Measurements from ENCODE around the gene FUT9. TPM values are rescaled to one million over a fixed set of nuclear protein-coding genes. Genes with fewer than 3 reads are reported as not detected.

Gene FUT9
- polyA plus RNA-seq, 4 donors = under 0.01 TPM; not detected in 3

- no peaks in the 10 kb centered on the region for H3K9me3 ChIP-seq (ENCODE audit: control insufficient read depth in 2 of 2, insufficient read depth in 1 of 2, low read depth in 1 of 2, low read length in 1 of 2)
- DNase-seq (no peak), FAIRE-seq (no peak)
- no peaks in the 10 kb centered on the region for H3K36me3 ChIP-seq (ENCODE audit: control insufficient read depth in 3 of 3, insufficient read depth in 2 of 3, low read depth in 1 of 3, low read length in 3 of 3)
- no peak overlapping the region for H3K4me3 ChIP-seq (ENCODE audit: low read depth in 1 of 3, low read length in 3 of 3)
- no peaks in the 10 kb centered on the region for H3K4me1 ChIP-seq (ENCODE audit: control insufficient read depth in 3 of 3, insufficient read depth in 2 of 3, low read depth in 1 of 3, low read length in 2 of 3)
- H3K27ac ChIP-seq (ENCODE audit: low read depth in 1 of 3, low read length in 2 of 3) = no peak overlapping the region
- no peaks in the 10 kb centered on the region for H3K27me3 ChIP-seq (ENCODE audit: control insufficient read depth in 3 of 3, insufficient read depth in 3 of 3, low read length in 3 of 3)
These were observed 35.8 kb downstream of the FUT9 start for GRCh38 chr6:96051555-96051954.

- Histone ChIP-seq H3K9me3 (ENCODE audit: control insufficient read depth in 2 of 2, insufficient read depth in 1 of 2, low read depth in 1 of 2, low read length in 1 of 2) (no peaks in the 10 kb centered on the region), H3K36me3 (ENCODE audit: control insufficient read depth in 3 of 3, insufficient read depth in 2 of 3, low read depth in 1 of 3, low read length in 3 of 3) (no peaks in the 10 kb centered on the region), H3K27me3 (ENCODE audit: control insufficient read depth in 3 of 3, insufficient read depth in 3 of 3, low read length in 3 of 3) (no peaks in the 10 kb centered on the region), H3K4me1 (ENCODE audit: control insufficient read depth in 3 of 3, insufficient read depth in 2 of 3, low read depth in 1 of 3, low read length in 2 of 3) (no peaks in the 10 kb centered on the region), H3K27ac (ENCODE audit: low read depth in 1 of 3, low read length in 2 of 3) (no peak overlapping the region), H3K4me3 (ENCODE audit: low read depth in 1 of 3, low read length in 3 of 3) (no peak overlapping the region)
- no peak for FAIRE-seq
- 53 to 66% (median 65%) methylated on average over 4 of the region's 4 CpGs for WGBS, 3 donors
- no peak for DNase-seq
These were observed 42.3 kb downstream of the FUT9 start for GRCh38 chr6:96058082-96058481.

- FAIRE-seq = no peak
- Histone ChIP-seq H3K4me3 (ENCODE audit: low read depth in 1 of 3, low read length in 3 of 3) (no peak overlapping the region), H3K4me1 (ENCODE audit: control insufficient read depth in 3 of 3, insufficient read depth in 2 of 3, low read depth in 1 of 3, low read length in 2 of 3) (no peaks in the 10 kb centered on the region), H3K9me3 (ENCODE audit: control insufficient read depth in 2 of 2, insufficient read depth in 1 of 2, low read depth in 1 of 2, low read length in 1 of 2) (no peaks in the 10 kb centered on the region), H3K27ac (ENCODE audit: low read depth in 1 of 3, low read length in 2 of 3) (no peak overlapping the region), H3K36me3 (ENCODE audit: control insufficient read depth in 3 of 3, insufficient read depth in 2 of 3, low read depth in 1 of 3, low read length in 3 of 3) (no peaks in the 10 kb centered on the region), H3K27me3 (ENCODE audit: control insufficient read depth in 3 of 3, insufficient read depth in 3 of 3, low read length in 3 of 3) (no peaks in the 10 kb centered on the region)
- no peak for DNase-seq
- whole genome bisulfite sequencing, 3 donors = 77 to 87% (median 85%) methylated on average over 1 of the region's 1 CpG
These were observed 43.8 kb downstream of the FUT9 start for GRCh38 chr6:96059586-96059985.

- H3K4me3 ChIP-seq (ENCODE audit: low read depth in 1 of 3, low read length in 3 of 3) = no peak overlapping the region
- no peaks in the 10 kb centered on the region for H3K36me3 ChIP-seq (ENCODE audit: control insufficient read depth in 3 of 3, insufficient read depth in 2 of 3, low read depth in 1 of 3, low read length in 3 of 3)
- H3K4me1 ChIP-seq (ENCODE audit: control insufficient read depth in 3 of 3, insufficient read depth in 2 of 3, low read depth in 1 of 3, low read length in 2 of 3) = no peaks in the 10 kb centered on the region
- WGBS, 3 donors = 78 to 89% (median 85%) methylated on average over 2 of the region's 2 CpGs
- DNase-seq (no peak), FAIRE-seq (no peak)
- no peak overlapping the region for H3K27ac ChIP-seq (ENCODE audit: low read depth in 1 of 3, low read length in 2 of 3)
- no peaks in the 10 kb centered on the region for H3K9me3 ChIP-seq (ENCODE audit: control insufficient read depth in 2 of 2, insufficient read depth in 1 of 2, low read depth in 1 of 2, low read length in 1 of 2)
- no peaks in the 10 kb centered on the region for H3K27me3 ChIP-seq (ENCODE audit: control insufficient read depth in 3 of 3, insufficient read depth in 3 of 3, low read length in 3 of 3)
These were observed 44.5 kb downstream of the FUT9 start for GRCh38 chr6:96060249-96060648.

GRCh38 chr6:96065213-96065612 lies 49.4 kb downstream of the FUT9 start:
- Histone ChIP-seq H3K4me1 (ENCODE audit: control insufficient read depth in 3 of 3, insufficient read depth in 2 of 3, low read depth in 1 of 3, low read length in 2 of 3) (no peaks in the 10 kb centered on the region), H3K36me3 (ENCODE audit: control insufficient read depth in 3 of 3, insufficient read depth in 2 of 3, low read depth in 1 of 3, low read length in 3 of 3) (no peaks in the 10 kb centered on the region), H3K9me3 (ENCODE audit: control insufficient read depth in 2 of 2, insufficient read depth in 1 of 2, low read depth in 1 of 2, low read length in 1 of 2) (no peaks in the 10 kb centered on the region), H3K4me3 (ENCODE audit: low read depth in 1 of 3, low read length in 3 of 3) (no peak overlapping the region), H3K27me3 (ENCODE audit: control insufficient read depth in 3 of 3, insufficient read depth in 3 of 3, low read length in 3 of 3) (no peaks in the 10 kb centered on the region), H3K27ac (ENCODE audit: low read depth in 1 of 3, low read length in 2 of 3) (no peak overlapping the region)
- WGBS, 3 donors = 51 to 72% (median 52%) methylated on average over 2 of the region's 2 CpGs
- no peak for DNase-seq
- no peak for FAIRE-seq

GRCh38 chr6:96066376-96066775 lies 50.6 kb downstream of the FUT9 start:
- H3K36me3 ChIP-seq (ENCODE audit: control insufficient read depth in 3 of 3, insufficient read depth in 2 of 3, low read depth in 1 of 3, low read length in 3 of 3) = no peaks in the 10 kb centered on the region
- no peak overlapping the region for H3K4me3 ChIP-seq (ENCODE audit: low read depth in 1 of 3, low read length in 3 of 3)
- FAIRE-seq (no peak), DNase-seq (no peak)
- no peaks in the 10 kb centered on the region for H3K4me1 ChIP-seq (ENCODE audit: control insufficient read depth in 3 of 3, insufficient read depth in 2 of 3, low read depth in 1 of 3, low read length in 2 of 3)
- WGBS, 3 donors = 81 to 94% (median 85%) methylated on average over 1 of the region's 1 CpG
- H3K27ac ChIP-seq (ENCODE audit: low read depth in 1 of 3, low read length in 2 of 3) = no peak overlapping the region
- H3K27me3 ChIP-seq (ENCODE audit: control insufficient read depth in 3 of 3, insufficient read depth in 3 of 3, low read length in 3 of 3) = no peaks in the 10 kb centered on the region
- no peaks in the 10 kb centered on the region for H3K9me3 ChIP-seq (ENCODE audit: control insufficient read depth in 2 of 2, insufficient read depth in 1 of 2, low read depth in 1 of 2, low read length in 1 of 2)

- Histone ChIP-seq H3K27ac (ENCODE audit: low read depth in 1 of 3, low read length in 2 of 3) (no peak overlapping the region), H3K4me1 (ENCODE audit: control insufficient read depth in 3 of 3, insufficient read depth in 2 of 3, low read depth in 1 of 3, low read length in 2 of 3) (no peaks in the 10 kb centered on the region), H3K27me3 (ENCODE audit: control insufficient read depth in 3 of 3, insufficient read depth in 3 of 3, low read length in 3 of 3) (no peaks in the 10 kb centered on the region), H3K4me3 (ENCODE audit: low read depth in 1 of 3, low read length in 3 of 3) (no peak overlapping the region), H3K9me3 (ENCODE audit: control insufficient read depth in 2 of 2, insufficient read depth in 1 of 2, low read depth in 1 of 2, low read length in 1 of 2) (no peaks in the 10 kb centered on the region), H3K36me3 (ENCODE audit: control insufficient read depth in 3 of 3, insufficient read depth in 2 of 3, low read depth in 1 of 3, low read length in 3 of 3) (no peaks in the 10 kb centered on the region)
- FAIRE-seq = no peak
- no peak for DNase-seq
- 92 to 97% (median 95%) methylated on average over 3 of the region's 3 CpGs for WGBS, 3 donors
These were observed 57.8 kb downstream of the FUT9 start for GRCh38 chr6:96073555-96073954.

GRCh38 chr6:96074006-96074405 lies 58.2 kb downstream of the FUT9 start:
- no peak overlapping the region for H3K27ac ChIP-seq (ENCODE audit: low read depth in 1 of 3, low read length in 2 of 3)
- no peaks in the 10 kb centered on the region for H3K9me3 ChIP-seq (ENCODE audit: control insufficient read depth in 2 of 2, insufficient read depth in 1 of 2, low read depth in 1 of 2, low read length in 1 of 2)
- no peaks in the 10 kb centered on the region for H3K27me3 ChIP-seq (ENCODE audit: control insufficient read depth in 3 of 3, insufficient read depth in 3 of 3, low read length in 3 of 3)
- 60 to 67% (median 65%) methylated on average over 3 of the region's 3 CpGs for WGBS, 3 donors
- H3K4me3 ChIP-seq (ENCODE audit: low read depth in 1 of 3, low read length in 3 of 3) = no peak overlapping the region
- FAIRE-seq = no peak
- no peak for DNase-seq
- no peaks in the 10 kb centered on the region for H3K4me1 ChIP-seq (ENCODE audit: control insufficient read depth in 3 of 3, insufficient read depth in 2 of 3, low read depth in 1 of 3, low read length in 2 of 3)
- no peaks in the 10 kb centered on the region for H3K36me3 ChIP-seq (ENCODE audit: control insufficient read depth in 3 of 3, insufficient read depth in 2 of 3, low read depth in 1 of 3, low read length in 3 of 3)

GRCh38 chr6:96075826-96076225 lies 60.1 kb downstream of the FUT9 start:
- Histone ChIP-seq H3K36me3 (ENCODE audit: control insufficient read depth in 3 of 3, insufficient read depth in 2 of 3, low read depth in 1 of 3, low read length in 3 of 3) (no peaks in the 10 kb centered on the region), H3K4me3 (ENCODE audit: low read depth in 1 of 3, low read length in 3 of 3) (no peak overlapping the region), H3K9me3 (ENCODE audit: control insufficient read depth in 2 of 2, insufficient read depth in 1 of 2, low read depth in 1 of 2, low read length in 1 of 2) (no peaks in the 10 kb centered on the region), H3K27me3 (ENCODE audit: control insufficient read depth in 3 of 3, insufficient read depth in 3 of 3, low read length in 3 of 3) (no peaks in the 10 kb centered on the region), H3K4me1 (ENCODE audit: control insufficient read depth in 3 of 3, insufficient read depth in 2 of 3, low read depth in 1 of 3, low read length in 2 of 3) (no peaks in the 10 kb centered on the region), H3K27ac (ENCODE audit: low read depth in 1 of 3, low read length in 2 of 3) (no peak overlapping the region)
- DNase-seq (no peak), FAIRE-seq (no peak)
- WGBS, 3 donors = 38 to 44% (median 41%) methylated on average over 1 of the region's 1 CpG
